Right renal cortex interstitium (tissue), 3 donors: Measurements from ENCODE around the gene CFAP20. TPM values are rescaled to one million over a fixed set of nuclear protein-coding genes. Genes with fewer than 3 reads are reported as not detected.
"Not testable (repeated sequence)": the region's sequence is repeated elsewhere in the genome, so short reads cannot be mapped to it uniquely, and the experiment has no call there.

Experiments
- DNase-seq, 3 donors: peaks; one replicate each; pipeline ENCODE4 v3.0.0-alpha.2; 2013; ENCODE audit warnings: low read depth in 3 of 3, low spot score in 2 of 3
- polyA plus RNA-seq, 3 donors: library from polyadenylated mRNA; unstranded; fragments of 120-200 nt; gene quantifications; one replicate each; pipeline ENCODE4 v1.2.1, GENCODE V29; 2013; ENCODE audit not compliant: insufficient read length in 3 of 3

Gene CFAP20
- polyA plus RNA-seq, 3 donors: 72.3 to 78.4 (median 72.9) TPM

DNA sequence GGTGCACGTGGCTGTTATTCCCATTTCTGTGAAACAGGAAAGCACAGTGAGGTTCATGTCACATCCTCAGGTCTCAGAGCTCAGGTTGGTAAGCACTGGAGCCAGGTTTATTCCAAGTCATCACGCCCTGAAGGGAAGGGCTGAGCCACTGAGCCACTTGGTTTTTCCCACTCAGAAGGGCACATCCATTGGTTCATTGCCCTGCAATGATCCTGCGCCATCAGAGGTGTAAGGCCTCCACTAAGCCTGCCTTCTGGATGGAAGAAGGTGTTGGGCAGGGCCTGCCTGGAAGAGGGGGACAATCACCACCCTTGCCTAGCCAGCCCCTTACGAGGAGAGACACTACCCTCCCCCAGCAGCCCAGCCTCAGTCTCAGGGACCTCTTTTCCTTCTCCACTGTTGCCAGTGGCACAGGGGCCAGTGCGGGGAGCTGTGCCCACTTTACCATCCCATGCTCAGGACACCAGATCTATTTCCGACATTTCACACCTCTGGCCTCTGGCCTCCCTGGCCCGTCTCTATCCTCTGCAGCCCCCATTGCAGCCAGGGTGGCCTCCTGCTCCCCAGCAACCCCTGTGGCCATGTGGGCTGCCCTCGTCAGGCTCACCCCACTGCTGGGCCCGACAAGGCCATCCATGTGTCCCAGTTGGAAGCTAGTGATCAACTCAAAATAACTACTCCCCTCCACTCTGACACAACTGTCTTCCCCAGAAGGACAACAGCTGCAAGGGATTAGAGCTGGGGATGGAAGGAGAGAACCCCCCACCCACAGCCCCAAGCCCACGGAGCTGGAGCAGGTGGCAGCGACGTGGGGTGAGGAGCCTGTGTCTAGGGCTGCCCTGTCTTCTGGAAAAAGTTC lies 29.9 kb downstream of the CFAP20 start:
- no peak for DNase-seq

DNA sequence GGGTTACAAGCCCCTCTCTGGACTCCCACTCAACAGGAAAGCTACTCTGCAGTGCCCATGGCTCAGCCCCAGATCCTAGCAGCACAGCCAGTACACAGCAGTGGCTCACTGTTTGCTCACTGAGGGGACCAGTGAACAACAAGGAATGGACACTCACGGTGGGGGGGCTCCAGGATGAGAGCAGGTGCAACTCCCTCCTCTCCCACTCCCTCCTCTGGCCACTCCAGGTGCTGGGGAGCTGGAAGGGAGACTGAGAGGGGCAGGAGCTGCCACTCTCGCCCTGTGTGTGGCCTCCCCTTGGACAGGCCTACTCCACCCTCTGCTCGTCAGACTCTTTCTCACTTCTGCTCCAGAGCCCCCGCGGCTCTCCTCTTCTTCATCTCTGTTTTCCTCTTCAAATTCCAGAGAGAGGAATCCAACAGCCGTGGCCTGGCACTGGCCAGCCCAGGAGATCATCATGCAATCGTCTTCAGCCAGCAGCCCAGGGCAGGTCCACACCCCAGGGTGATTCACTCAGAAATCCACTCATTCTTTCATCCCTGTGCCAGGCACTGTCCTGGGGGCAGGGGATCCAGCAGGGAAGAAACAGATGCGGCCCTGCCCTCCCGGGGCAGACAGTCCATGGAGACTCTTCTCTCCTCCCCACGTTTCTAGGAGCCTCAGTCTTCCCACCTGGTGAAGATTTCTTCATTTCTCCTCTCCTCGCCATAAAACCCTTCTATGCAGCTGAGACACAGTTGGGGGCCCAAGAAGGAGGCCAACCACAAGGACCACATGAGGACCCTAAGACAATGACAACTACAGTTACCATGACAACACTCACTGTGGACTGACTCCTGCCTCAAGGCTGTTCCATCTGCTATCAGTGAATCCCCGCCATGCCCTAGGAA lies 30.7 kb downstream of the CFAP20 start:
- no peak for DNase-seq

GRCh38 chr16:58096249-58096648 lies 32.9 kb downstream of the CFAP20 start:
- no peak for DNase-seq

DNA sequence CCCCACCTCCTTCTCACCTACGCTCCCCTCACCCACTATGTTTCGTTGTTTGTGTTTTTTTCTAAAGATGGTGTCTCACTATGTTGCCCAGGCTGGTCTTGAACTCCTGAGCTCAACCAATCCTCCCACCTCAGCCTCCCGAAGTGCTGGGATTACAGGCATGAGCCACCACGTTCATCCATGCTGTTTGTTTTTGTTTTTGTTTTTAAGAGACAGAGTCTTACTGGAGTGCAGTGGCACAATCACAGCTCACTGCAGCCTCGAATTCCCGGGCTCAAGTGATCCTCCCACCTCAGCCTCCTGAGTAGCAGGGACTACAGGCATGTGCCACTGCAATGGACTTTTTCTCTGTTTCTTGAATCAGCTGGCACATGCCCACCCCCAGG lies 33.6 kb downstream of the CFAP20 start:
- not testable (repeated sequence) for DNase-seq

DNA sequence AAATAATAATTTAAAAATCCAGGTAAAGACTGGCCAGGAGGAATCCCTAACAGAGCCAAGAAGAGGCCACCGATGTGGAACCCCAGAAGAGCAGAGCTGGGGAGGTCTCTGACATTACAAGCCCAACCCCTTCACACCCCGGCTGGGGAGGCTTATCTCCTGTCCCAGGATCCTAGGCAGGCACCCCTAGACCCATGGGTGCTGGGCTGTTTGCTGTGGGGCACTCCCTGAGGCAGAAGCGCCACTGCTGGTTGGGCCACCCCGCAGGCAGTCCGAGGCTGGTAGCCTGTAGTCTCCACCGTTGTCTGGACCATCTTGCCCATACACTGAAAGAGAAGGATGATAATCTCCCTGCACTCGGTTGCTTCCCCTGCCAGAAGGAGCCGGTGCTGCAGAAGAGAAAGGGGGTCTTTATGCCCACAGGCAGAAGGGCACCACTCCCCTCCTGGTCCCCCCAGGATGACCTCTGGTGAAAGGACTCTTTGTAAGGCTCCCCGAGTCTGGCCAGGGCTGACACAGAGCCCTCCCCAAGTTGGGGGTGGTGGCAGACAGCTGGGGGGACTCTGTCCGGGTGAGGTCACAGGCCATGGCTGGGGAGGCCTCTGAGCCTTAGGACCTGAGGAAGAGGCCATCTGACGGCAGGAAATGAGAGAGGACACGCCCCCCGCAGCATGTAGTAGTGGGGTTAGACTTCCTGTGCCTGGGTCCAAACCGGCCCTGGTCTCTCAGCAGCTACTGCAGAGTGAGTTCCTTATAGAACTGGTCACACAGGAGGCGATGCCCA lies 34.2 kb downstream of the CFAP20 start:
- no peak for DNase-seq

DNA sequence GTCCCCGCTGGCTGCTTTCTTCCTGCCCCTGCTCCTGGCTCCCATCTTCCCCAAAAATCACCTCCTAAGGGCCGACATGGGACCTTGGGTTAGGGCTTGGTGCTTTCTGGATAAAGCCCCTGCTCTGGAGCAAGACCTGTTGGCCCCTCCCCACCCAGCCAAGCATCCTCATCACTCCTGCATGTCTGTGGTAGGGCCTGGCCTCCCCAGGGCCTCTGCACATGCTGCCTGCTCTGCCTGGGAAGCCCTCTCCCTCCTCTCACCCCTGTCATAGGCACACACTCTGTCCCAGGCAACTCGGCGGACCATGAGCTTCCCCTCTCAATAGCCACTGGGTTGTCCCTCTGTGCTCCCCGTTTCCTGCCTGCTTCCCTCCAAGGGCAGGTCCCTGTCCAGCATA lies 35.2 kb downstream of the CFAP20 start:
- no peak for DNase-seq

GRCh38 chr16:58090396-58090795 lies 38.8 kb downstream of the CFAP20 start:
- not testable (repeated sequence) for DNase-seq

DNA sequence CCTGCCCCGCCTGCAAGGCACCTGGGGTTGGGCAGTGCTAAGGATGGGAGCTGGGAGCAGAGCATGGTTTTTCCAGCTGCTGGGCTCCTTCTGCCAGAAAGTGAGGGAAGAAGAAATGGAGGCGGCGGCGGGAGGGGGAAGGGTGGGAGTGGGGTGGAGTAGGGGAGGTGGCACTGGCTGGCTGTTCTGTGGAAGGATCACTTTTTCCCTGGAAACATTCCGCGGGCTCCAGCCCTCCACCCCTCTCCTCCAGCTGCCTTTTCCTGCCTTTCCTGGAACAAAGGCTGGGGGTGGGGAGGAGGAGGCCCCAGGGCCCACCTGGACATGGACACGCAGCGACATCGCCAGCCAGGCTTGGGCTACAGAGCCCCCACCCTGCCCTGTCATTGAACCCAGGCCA lies 41.1 kb downstream of the CFAP20 start:
- DNase-seq: no peak

GRCh38 chr16:58087209-58087913 lies 41.8 kb downstream of the CFAP20 start:
- DNase-seq: no peak

DNA sequence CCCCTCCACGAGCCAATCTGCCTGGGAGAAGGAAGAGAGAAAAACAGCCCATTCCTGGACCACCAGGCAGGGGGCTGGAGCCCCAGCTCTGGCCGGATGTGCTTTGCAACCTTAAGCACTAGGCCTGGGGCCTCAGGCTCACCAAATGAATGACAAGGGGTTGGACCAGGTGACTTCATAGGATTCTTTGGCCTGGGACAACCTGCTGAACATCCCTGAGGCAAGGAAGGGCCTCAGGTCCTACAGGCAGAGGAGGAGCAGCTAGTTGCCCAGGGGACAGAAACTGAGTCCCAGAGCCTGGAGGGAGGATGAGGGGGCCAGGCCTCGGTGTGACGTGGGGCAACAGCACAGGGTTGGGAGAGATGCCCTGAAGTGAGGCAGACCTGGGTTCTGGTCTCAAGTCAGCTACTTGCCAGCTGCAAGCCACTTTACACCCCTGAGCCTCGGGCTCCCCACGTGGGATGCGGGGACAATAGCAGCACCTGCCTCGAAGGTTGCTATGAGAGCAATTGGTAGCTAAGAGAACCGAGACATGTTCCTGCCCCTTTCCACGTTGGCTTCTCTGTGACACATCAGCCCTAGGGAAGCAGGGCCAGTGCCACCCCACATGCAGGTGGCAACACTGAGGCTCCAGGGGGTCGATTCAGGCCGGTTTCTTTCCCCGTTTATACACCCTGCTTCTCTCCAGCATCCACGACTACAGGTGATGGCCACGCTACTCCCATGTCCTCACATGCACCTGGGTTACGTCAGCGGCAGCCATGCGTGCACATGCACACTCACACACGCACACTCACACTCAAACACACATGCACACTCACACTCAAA lies 42.6 kb downstream of the CFAP20 start:
- no peak for DNase-seq

- no peak for DNase-seq
These were observed 43.5 kb downstream of the CFAP20 start for GRCh38 chr16:58085584-58086251.

DNA sequence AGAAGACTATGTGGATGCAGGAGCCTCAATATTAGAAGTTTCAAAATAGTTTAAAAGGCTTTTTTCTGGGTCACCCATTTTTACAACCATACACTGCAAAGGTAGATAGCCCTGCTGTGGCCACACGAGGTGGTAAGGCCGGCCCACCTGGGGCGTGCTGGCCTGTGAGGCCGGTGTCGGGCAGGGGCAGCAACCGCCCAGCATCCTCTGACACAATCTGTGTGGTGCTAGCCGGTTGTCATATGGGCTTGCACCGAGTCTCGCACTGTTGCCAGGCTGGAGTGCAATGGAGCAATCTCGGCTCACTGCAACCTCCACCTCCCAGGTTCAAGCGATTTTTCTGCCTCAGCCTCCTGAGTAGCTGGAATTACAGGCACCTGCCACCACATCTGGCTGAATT lies 44.0 kb downstream of the CFAP20 start:
- no peak for DNase-seq

DNA sequence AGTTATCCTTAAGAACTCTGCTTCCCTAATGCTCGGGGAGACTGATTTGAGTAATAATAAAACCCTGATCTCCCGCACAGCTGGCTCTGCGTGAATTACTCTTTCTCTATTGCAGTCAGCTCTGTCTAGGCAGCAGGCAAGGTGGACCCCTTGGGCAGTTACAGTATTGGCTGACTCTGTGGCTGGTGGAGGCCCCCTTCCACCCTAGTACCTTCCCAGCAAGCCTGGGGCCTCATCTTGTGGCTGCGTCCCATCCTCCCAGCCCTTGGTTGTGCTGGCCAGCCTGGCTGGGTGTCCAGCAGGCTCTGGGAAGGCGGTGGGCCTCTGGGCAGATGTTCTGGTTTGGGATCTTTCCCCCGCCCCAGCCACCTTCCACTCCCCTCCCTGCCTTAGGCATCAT lies 44.5 kb downstream of the CFAP20 start:
- no peak for DNase-seq

GRCh38 chr16:58082381-58082780 lies 46.8 kb downstream of the CFAP20 start:
- no peak for DNase-seq

DNA sequence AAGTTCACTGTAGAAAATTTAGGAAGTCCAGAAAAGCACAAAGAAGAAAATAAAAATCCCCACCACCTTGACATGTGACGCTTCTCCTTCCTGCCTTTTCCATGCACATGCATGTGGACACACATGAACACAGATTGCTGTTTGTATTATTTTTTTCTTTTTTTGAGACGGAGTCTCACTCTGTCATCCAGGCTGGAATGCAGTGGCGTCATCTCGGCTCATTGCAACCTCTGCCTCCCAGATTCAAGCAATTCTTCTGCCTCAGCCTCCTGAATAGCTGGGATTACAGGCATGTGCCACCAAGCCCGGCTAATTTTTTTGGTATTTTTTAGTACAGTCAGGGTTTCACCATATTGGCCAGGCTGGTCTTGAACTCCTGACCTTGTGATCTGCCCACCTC lies 48.5 kb downstream of the CFAP20 start:
- not testable (repeated sequence) for DNase-seq

DNA sequence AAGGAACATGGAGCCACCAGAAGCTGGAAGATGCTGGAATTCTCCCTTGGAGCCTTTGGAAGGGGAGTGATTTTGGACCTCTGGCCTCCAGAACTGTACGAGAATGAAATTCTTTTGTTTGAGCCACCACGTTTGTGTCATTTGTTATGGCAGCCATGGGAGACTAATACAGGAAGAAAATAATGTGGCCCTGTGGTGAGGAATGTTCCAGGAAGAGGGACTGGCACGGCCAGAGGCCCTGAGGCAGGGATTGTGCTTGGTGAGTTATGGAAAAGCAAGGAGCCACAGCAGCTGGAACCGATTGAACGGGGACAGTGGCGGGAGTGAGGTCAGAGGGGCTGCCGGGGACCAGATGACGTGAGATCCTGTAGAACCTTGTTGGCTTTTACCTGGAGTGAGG lies 51.4 kb downstream of the CFAP20 start:
- DNase-seq: no peak

GRCh38 chr16:58076514-58076913 lies 52.7 kb downstream of the CFAP20 start:
- no peak for DNase-seq

GRCh38 chr16:58074657-58075056 lies 54.5 kb downstream of the CFAP20 start:
- DNase-seq: no peak

- DNase-seq: not testable (repeated sequence)
These were observed 56.1 kb downstream of the CFAP20 start for GRCh38 chr16:58073086-58073485.
